Measurements from ENCODE around the gene FIZ1. TPM values are rescaled to one million over a fixed set of nuclear protein-coding genes. Genes with fewer than 3 reads are reported as not detected.

FIZ1 gene
- total and polyA plus RNA-seq, 8 donors: 6.8 to 12.6 (median 10.3) TPM

GRCh38 chr19:55593096-55593772 is 6.1 kb downstream of the FIZ1 start:
- ATAC-seq (no peak), DNase-seq (peak in 3 of 6 donors; percentile 8 to 69 (median 42)), FAIRE-seq (no peak)
- H3K27ac ChIP-seq: no peak overlapping the region
- H3K4me3 ChIP-seq: no peak overlapping the region
- H3K27me3 ChIP-seq: no peaks in the 10 kb centered on the region
- WGBS, 2 donors: 88 to 89% methylated on average over 61 to 68 of the region's 68 CpGs
- H3K36me3 ChIP-seq: peaks cover 0 to 19% (median 3%) of the 10 kb centered on the region in 3 donors
- TF ChIP-seq CTCF (IDR thresholded peaks at IDR 0.05): no peak
- intact Hi-C loops (cut with DNase I): no loop called here
- no peaks in the 10 kb centered on the region for H3K9me3 ChIP-seq
- no peaks in the 10 kb centered on the region for H3K4me1 ChIP-seq

- H3K4me1 ChIP-seq: no peaks in the 10 kb centered on the region
- no peak for TF ChIP-seq CTCF (IDR thresholded peaks at IDR 0.05)
- no peak overlapping the region for H3K4me3 ChIP-seq
- DNase-seq (peak in 3 of 6 donors; percentile 10 to 65 (median 42)), ATAC-seq (no peak), FAIRE-seq (no peak)
- H3K9me3 ChIP-seq: no peaks in the 10 kb centered on the region
- intact Hi-C loops (cut with DNase I): no loop called here
- 91 to 95% methylated on average over 56 to 73 of the region's 73 CpGs for WGBS, 2 donors
- no peak overlapping the region for H3K27ac ChIP-seq
- peaks cover 0 to 19% (median 3%) of the 10 kb centered on the region in 3 donors for H3K36me3 ChIP-seq
- H3K27me3 ChIP-seq: no peaks in the 10 kb centered on the region
Observed at GRCh38 chr19:55592391-55593090, 6.8 kb downstream of the FIZ1 start.

- Histone ChIP-seq H3K27ac (no peak overlapping the region), H3K27me3 (no peaks in the 10 kb centered on the region), H3K9me3 (no peaks in the 10 kb centered on the region), H3K36me3 (peaks cover 0 to 17% (median 3%) of the 10 kb centered on the region in 3 donors), H3K4me3 (no peak overlapping the region), H3K4me1 (peaks cover 4 to 5% (median 4%) of the 10 kb centered on the region in 3 donors)
- intact Hi-C loops (cut with DNase I): no loop called here
- TF ChIP-seq CTCF (IDR thresholded peaks at IDR 0.05): no peak
- DNase-seq: no peak
- WGBS, 2 donors: 76 to 77% methylated on average over 10 of the region's 10 CpGs
- ATAC-seq: no peak
- FAIRE-seq: no peak
Observed at GRCh38 chr19:55591555-55591954, 7.8 kb downstream of the FIZ1 start.

DNA sequence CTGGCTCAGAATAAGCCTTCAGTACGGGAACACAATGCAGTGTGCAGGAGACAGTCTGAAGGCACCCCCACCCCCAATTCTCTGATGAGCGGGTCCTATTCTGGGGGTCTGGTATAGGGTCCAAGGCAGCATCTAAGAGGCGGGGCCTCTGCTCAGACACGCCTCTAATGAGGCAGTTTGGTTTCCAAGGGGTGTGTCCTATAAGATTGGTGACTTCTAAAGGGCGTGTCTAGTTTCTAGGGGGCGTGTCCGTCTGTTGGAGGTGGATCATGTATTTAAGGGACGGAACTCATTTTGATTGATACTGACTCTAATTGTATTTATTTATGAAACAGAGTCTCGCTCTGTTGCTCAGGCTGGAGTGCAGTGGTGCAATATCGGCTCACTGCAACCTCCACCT is 8.7 kb downstream of the FIZ1 start:
- TF ChIP-seq CTCF (IDR thresholded peaks at IDR 0.05): no peak
- FAIRE-seq (no peak), DNase-seq (peak in 1 of 6 donors; percentile 10), ATAC-seq (no peak)
- intact Hi-C loops (cut with DNase I): no loop called here
- Histone ChIP-seq H3K4me1 (peaks cover 8 to 11% (median 9%) of the 10 kb centered on the region in 3 donors), H3K36me3 (peaks cover 0 to 8% (median 3%) of the 10 kb centered on the region in 3 donors), H3K27ac (no peak overlapping the region), H3K27me3 (no peaks in the 10 kb centered on the region), H3K4me3 (no peak overlapping the region), H3K9me3 (no peaks in the 10 kb centered on the region)
- WGBS, 2 donors: 68 to 72% methylated on average over 10 of the region's 10 CpGs

GRCh38 chr19:55590109-55590508 is 9.2 kb downstream of the FIZ1 start:
- TF ChIP-seq CTCF (IDR thresholded peaks at IDR 0.05): no peak
- WGBS, 2 donors: 43 to 50% methylated on average over 7 of the region's 7 CpGs
- no peak overlapping the region for H3K27ac ChIP-seq
- FAIRE-seq (no peak), ATAC-seq (no peak), DNase-seq (no peak)
- peaks cover 8 to 12% (median 11%) of the 10 kb centered on the region in 3 donors for H3K4me1 ChIP-seq
- H3K4me3 ChIP-seq: no peak overlapping the region
- no peaks in the 10 kb centered on the region for H3K9me3 ChIP-seq
- intact Hi-C loops (cut with DNase I): no loop called here
- no peaks in the 10 kb centered on the region for H3K27me3 ChIP-seq
- peaks cover 0 to 4% (median 0%) of the 10 kb centered on the region in 3 donors for H3K36me3 ChIP-seq

All from pancreas (tissue), 10 donors.